AG09309 (cell line): ENCODE data around the gene NUPR1.

Experiments used
- DNase-seq: peaks from one replicate; pipeline ENCODE4 v3.0.0-alpha.2; 2010; ENCODE audit warnings: low read depth
- H3K4me3 ChIP-seq: 2 replicates; pipeline ENCODE4 v1.5.1; 2011; ENCODE audit warnings: mild to moderate bottlenecking, low read depth, low read length, moderate library complexity; ENCODE audit not compliant: control insufficient read depth
- TF ChIP-seq, protein P1 (sequence below): IDR thresholded peaks from 2 replicates; pipeline ENCODE4 v1.5.1; 2011; ENCODE audit warnings: mild to moderate bottlenecking, low read depth, low read length, inconsistent platforms; ENCODE audit not compliant: insufficient read depth, control insufficient read depth; ENCODE audit errors: missing control alignments

NUPR1 gene

DNA sequence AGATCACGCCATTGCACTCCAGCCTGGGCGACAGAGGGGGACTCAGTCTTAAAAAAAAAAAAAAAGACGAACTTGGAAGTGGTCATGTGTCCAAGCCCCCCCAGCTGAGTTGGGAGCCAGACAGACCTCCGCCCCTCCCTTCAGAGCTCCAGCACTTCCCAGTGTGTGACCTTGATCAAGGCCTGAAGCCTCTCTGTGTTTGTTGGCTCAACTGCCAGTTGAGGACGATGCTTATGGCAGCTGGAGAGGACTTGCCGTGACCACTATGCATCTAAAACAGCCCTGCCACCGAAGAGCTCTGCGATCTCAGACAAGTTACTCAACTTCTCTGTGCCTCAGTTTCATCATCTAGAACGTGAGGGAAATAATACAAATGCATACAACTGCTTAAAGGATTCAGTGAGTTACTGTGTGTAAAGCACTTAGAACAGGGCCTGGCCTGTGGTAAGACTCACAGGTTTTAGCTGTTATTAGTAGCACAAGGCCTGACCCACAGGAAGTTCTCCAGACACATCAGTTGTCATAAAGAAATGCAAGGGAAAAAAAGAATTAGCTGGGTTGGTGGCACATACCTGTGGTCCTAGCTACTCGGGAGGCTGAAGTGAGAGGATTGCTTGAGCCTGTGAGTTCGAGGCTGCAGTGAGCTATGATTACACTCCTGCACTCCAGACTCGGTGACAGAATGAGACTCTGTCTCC, 25.1 kb downstream of the NUPR1 start:
- no peak overlapping the region for H3K4me3 ChIP-seq
- TF ChIP-seq, protein P1, sequence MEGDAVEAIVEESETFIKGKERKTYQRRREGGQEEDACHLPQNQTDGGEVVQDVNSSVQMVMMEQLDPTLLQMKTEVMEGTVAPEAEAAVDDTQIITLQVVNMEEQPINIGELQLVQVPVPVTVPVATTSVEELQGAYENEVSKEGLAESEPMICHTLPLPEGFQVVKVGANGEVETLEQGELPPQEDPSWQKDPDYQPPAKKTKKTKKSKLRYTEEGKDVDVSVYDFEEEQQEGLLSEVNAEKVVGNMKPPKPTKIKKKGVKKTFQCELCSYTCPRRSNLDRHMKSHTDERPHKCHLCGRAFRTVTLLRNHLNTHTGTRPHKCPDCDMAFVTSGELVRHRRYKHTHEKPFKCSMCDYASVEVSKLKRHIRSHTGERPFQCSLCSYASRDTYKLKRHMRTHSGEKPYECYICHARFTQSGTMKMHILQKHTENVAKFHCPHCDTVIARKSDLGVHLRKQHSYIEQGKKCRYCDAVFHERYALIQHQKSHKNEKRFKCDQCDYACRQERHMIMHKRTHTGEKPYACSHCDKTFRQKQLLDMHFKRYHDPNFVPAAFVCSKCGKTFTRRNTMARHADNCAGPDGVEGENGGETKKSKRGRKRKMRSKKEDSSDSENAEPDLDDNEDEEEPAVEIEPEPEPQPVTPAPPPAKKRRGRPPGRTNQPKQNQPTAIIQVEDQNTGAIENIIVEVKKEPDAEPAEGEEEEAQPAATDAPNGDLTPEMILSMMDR = no peak
- no peak for DNase-seq

DNA sequence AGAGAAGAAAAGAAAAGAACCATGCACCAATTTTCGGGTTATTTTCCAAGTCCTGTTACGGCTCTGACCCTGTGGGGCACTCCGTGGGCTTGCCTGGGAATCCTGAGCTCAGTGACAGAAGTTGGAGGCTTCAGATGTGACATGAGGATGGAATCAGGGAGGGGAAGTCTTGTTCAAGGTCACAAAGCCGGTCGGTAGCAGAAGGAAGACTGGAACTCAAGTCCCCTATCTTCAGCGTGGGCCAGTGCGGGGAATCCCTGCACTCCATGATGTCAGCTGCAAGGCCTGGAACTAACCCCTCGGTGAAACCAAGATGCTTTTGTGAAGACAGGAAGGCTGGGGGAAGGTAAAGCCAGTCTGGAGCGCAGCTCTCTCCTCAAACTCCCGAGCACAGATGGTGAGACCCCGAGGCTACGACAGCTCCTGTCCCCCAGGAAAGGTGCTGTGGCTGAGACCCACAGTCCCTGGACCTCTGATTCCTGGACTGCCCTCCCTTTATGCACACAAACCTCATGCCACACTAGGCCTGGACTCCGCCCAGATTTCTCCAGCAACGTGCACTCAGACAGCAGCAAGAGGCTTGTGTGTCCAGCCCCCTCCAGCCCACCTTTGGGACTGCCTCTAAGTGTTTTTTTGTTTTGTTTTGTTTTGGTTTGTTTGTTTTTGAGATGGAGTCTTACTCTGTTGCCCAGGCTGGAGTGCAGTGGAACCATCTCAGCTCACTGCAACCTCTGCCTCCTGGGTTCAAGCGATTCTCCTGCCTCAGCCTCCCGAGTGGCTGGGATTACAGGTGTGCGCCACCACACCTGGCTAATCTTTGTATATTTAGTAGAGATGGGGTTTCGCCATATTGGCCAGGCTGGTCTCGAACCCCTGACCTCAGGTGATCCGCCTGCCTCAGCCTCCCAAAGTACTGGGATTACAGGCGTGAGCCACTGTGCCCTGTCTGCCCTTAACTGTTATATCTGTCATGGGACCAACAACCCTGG, 26.7 kb downstream of the NUPR1 start:
- DNase-seq = no peak
- no peak overlapping the region for H3K4me3 ChIP-seq
- TF ChIP-seq, protein P1 = no peak

DNA sequence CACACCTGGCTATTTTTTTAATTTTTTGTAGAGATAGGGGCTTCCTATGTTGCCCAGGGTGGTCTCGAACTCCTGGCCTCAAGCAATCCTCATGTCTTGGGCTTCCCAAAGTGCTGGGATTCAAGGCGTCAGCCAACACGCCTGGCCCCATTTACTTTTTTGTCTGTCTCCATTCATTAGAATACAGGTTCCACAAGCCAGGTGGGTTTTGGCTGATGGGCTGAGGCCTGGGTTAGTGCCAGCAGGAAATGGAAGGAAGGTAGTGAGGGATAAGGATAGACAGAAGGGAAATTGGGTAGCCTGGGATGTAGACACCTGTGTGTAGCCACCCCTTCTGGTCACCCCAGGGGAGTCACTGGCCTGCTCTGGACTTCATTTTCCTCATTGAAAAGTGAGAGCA, 27.7 kb downstream of the NUPR1 start:
- TF ChIP-seq, protein P1 = no peak
- DNase-seq = no peak
- H3K4me3 ChIP-seq = no peak overlapping the region

DNA sequence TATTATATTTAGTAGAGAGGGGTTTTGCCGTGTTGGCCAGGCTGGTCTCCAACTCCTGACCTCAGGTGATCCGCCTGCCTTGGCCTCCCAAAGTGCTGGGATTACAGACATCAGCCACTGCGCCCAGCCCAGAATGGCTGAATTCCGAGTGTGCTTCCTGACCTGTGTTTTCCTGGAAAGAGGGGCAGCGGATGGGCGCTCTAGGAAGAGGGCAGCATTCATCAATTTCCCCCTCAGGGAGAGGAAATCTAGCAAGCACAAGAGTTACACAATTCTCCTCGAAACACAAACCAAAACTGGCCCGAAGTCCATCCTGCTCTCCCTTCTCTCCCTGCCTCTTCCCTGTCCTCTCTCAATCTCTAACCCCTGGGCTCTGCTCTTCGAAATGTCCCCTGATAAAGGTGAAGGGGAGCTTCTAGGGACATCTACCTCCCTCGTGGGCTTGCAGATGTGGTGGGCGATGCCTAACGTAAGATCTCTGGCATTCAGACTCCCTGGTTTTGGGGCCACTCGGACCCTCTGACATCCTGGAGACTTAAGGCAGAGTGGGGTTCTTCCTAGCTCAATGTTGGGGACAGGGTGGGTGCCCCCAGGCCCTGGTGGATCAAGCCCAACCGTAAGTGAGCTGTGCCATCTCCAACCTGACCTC, 33.2 kb downstream of the NUPR1 start:
- DNase-seq = no peak
- H3K4me3 ChIP-seq = no peak overlapping the region
- TF ChIP-seq, protein P1 = no peak

DNA sequence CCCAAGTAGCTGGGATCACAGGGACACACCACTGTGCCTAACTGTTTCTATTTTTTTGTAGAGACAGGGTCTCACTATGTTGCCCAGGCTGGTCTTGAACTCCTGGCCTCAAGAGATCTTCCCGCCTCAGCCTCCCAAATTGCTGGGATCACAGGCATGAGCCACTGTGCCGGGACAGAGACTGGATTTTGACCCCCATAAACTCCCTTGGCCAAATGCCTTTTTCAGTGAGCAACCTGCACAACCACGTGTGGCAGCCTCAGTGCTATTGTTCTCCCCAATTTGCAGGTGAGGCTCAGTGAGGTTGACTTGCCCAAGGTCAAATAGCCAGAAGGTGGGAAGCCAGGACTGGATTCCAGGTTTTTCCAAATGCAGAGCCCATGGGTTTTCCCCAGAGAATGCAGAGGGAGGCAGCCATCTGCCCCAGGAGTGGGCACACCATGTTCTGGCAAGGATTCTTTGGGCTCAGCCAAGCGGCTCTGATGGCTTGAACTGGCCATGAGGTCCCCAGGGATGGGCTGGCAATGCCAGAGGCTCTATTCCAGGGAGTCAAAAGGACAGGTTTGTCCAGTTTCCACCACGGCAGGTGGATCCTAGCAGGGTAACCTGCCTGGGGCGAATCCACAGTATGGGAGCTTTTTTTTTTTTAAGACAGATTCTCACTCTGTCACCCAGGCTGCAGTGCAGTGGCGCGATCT, 33.9 kb downstream of the NUPR1 start:
- H3K4me3 ChIP-seq = no peak overlapping the region
- DNase-seq = no peak
- TF ChIP-seq, protein P1 = no peak
